Epithelial cell of prostate (primary cell): ENCODE results near the gene SRBD1.
A peak's percentile ranks its signal among the peaks of the same experiment; 100 is the strongest.

Experiments
- DNase-seq: peaks from one replicate; pipeline ENCODE4 v3.0.0-alpha.2; 2011; ENCODE audit warnings: low read depth, low spot score
- H3K27ac ChIP-seq: fragments of 450-650 bp; 2 replicates; pipeline ENCODE4 v1.5.1; 2017; ENCODE audit warnings: mild to moderate bottlenecking

The SRBD1 gene

DNA sequence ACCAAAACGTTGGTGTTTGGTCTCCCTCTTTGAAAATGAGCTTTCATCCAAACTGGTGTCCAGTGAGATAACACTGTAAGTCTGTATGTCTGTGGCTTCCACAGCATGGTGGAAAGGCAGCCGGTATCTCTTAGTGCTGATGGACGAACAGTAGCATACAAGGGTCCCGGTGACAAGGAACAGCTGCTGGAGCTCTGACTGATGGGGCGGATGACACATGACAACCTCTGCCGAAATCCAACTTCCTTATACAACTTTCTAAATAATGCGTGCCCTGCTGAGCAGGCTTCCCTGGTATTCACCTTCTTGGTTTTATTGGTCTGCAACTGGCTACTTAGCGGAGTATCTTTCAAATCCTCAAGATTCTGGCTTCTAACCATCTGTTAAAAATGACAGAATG is 216.2 kb downstream of the SRBD1 start:
- DNase-seq: no peak
- no peak overlapping the region for H3K27ac ChIP-seq

DNA sequence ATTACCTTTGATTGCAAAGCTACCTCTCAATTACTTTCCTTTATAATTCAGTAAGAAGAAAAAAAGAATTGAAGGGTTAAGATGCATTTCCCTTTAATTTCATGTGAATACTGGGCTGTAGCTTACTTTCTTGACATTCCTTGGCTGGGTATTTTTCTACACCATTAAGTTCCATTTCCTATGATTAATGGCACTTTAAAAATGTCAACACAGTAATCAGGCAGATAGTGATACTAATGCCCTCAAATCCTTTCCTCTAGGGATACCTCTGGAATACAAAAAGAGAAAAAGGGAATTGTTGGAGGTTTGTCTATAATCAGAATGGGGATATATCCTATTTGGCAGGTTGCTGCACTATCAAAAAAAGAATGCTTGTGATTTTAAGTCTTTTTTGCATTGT is 216.9 kb downstream of the SRBD1 start:
- no peak for DNase-seq
- H3K27ac ChIP-seq: no peak overlapping the region

DNA sequence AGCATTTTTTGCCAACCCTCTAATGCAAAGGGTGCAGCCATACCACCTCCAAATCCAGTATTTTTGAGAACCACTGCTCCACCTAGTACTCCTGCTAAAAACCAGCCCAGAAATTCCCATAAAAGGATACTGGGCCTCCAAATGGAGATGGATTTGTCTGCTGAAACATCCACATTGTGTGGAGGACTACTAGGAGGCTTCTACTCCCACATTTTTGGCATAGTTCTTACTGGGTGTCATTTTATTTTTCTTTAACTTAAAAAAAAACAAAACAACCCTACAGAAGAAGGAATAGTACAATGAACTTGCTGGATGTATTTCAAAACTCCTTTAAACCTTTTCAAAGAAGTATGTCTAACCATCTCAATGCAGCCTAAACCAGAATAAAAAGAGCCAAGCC is 219.2 kb downstream of the SRBD1 start:
- DNase-seq: no peak
- H3K27ac ChIP-seq: no peak overlapping the region

DNA sequence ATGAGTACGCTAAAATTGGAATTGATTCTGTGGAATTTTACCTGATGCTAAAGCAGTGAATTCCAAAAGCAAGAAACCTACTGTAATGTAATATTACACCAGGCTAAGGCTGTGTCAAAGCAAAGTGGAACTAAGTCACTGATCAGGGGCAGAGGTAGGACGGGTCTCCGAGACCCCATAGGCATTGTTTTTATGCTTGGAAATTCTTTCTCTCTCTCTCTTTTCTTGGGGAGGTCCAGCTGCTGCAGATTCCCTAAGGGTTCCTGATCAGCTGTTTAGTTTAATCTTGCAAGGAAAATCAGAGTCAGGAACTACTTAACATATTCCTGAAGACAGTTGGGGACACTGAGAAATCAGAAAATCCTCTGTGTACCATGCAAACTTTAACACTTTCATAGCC is 220.2 kb downstream of the SRBD1 start:
- H3K27ac ChIP-seq: no peak overlapping the region
- DNase-seq: no peak

DNA sequence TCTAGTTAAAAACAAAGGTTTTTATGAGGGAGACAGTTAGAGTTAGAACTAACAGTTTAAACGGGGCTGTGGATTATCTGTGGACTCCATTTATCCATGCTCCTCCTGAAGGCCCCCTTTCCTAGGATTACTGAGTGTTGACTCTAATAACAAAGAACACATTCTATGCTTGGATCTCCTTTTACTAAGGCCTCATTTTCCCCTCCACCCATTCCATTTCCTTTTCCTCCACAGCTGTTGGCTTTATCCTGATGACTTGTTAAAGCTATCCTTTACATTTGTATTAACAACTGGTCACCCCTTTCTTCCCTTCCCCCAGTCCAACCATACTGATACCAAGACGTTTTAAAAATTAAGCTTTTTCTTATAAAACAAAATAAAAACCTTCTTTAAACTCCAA is 220.6 kb downstream of the SRBD1 start:
- no peak for DNase-seq

DNA sequence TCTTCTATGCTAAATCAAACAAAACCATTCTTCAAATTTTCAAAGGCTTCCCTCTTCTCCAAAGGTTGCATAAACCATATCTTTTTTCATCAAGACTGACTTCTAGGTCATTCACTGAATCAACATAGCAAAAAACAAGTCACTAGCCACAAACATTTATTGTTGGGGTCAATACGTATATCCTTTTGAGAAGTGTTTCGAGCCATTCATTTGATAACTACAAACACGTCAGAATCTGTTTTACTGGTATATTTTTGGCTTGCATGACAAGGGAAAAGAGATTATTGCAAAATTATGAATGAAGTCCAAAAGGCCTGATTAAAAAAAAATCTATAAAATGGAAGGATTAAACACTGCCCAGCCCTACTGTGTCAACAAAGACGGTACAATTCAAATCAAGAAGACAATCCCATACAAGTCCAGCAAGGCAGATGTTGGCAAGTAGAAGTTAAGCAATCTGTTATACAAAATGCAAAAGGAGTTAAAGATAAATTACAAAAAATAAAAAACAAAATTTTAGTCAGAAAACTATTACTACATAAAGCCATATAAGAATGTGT is 222.4 kb downstream of the SRBD1 start:
- no peak for DNase-seq
- H3K27ac ChIP-seq: no peak overlapping the region

More for the DNA sequence above, 220.6 kb downstream of the SRBD1 start:
- no peak overlapping the region for H3K27ac ChIP-seq

DNA sequence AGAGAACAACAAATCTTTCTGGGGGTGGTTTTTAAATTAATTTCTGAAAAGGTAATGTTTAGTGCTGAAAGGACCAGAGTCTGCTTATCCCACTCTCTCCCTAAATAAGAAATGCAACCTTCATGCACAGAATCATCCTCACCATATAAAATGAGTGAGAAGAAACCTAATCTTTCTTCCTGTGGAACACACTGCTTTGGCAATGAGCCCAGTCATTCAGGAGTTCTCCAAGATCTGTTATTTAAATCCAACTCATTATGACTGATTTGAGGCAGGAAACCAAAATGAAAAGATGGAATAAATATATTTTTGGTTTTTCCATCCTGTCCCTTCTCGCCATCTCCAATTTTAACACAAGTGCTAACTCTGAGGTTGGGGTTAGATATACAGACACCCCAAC is 228.3 kb downstream of the SRBD1 start:
- no peak for DNase-seq
- H3K27ac ChIP-seq: no peak overlapping the region

DNA sequence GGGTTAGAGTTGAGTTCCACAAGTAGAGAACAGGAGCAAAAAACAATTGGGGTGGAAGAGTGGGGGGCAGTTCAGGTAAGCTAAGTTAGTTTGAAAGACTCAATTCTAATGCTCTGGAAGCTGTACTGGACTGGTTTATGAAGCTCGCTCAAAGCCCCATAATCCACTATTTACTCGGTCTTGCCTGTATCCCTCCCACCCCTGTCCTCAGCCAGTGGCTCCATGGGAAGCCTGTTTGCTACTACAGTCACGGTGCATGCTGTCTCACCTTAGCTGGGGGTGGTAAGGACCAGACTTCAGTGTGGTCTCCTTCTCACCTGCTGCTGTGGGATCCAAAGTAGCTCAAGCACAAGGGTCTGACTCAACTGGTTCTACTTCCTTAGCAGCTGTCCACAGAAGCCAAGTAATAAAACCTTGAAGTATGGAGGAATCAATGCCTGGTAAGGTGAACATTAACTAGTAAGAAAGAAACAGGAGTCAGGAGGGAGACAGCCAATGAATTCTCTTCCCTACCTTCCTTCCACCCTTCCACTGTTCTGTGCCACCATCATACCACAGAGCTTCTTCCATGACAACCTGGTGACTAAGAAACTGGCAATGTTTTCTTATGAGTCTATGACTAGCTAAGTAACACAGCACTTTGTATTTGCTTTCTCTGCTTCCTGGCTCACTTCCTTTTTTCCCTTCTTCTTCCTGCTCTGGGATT is 230.8 kb downstream of the SRBD1 start:
- H3K27ac ChIP-seq: no peak overlapping the region
- DNase-seq: no peak

DNA sequence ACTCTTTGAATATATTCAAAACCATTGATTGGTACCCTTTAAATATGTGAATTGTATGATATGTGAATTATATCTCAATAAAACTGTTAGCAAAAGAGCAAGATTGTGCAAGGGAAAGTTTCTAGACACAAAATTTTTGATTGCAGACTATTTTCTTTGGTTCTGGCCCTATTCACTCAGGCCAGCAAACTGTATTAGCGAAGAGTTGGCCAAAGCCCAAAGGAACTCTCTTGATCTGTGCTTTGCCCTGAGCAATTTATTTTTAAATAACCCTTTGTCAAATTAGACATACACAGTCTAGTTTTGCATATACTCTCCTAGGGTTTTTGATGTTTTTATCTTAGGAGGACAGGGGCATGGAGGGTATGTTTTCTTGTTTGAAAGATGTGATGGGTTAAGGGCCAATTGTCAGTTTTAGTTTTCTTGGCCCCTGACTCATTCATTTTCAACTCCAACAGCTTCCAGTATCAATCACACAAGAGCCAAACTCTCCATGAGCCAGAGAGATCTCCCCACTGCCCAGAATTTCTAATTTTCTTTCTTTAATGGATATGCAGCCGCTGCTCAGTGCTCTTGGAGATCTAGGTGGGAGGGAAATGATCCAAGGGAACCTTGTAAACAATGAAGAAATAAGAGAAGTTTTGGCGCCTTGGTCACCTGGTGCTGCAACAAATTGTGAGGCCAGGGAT is 231.5 kb downstream of the SRBD1 start:
- no peak for DNase-seq
- H3K27ac ChIP-seq: no peak overlapping the region

DNA sequence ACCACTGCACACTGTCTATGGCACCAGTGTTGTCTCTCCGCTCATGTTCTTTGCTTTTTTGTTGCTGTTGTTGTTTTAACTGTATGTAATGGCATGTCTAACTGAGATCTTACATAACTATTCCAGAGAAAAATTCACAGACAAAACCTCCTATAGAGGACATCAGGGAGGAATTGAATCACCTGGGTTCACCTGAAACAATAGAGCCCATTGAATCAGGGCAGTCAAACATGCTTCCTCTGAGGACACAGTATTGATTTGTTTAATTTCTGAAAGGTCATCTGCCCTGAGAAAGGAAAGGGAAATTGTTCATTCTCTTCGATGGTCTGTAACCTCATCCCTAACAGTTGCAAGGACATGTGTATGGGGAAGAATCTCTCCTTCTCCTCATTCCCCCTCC is 237.5 kb downstream of the SRBD1 start:
- H3K27ac ChIP-seq: no peak overlapping the region
- DNase-seq: no peak

DNA sequence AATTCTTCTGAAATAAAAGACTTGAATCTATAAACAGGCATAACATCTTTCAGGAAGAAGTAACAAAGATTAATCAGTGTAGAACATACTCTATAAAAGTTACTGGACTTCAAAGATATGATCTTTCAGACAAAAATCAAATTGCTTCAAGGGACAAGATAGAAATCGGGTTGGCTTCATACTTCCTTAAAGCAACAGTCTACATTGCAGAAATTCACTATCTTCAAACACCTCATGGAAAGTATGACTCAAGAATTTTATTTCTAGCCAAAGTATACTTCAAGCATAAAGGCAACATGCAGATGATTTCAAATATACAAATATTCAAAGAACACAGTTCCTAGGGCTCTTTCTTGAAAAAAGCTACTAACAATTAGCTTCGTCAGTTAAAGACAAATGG is 240.7 kb downstream of the SRBD1 start:
- no peak for DNase-seq
- H3K27ac ChIP-seq: no peak overlapping the region

DNA sequence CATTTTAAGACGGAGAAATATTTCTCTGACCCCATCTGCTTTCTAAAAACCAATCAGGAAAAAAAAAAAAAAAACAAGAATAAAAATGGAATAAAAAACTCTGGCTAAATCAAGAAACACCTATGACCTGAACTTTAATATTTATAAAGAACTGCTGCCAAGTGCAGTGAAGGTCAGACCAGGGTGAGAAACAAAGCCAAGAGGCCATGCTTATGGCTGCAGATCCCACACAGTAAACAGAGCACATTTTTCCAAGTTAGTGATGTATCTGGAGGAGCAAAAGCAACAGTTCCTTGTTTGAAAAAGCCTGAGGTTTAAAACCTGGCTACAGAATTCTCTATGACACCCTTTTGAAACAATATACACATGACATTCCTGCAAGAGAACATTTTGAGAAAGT is 242.3 kb downstream of the SRBD1 start:
- DNase-seq: no peak
- no peak overlapping the region for H3K27ac ChIP-seq

DNA sequence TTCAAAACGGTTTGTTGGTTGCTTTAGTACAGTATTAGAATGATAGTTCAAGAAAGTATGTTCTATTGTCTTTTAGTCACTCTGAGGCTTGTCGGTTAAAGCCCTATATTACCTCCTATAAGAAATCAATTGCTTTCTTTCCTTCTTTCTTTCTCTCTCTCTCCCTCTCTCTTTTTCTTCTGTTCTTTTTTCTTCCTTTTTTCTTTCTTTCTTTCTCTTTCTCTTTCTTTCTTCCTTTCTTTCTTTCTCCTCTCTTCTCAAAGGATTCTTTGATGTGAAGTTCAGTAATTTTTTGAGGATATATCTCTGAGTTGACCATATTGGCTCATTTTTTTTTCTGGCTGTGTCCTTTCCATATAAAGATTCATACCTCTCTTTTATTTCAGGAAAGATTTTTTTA is 249.4 kb downstream of the SRBD1 start:
- DNase-seq: no peak
- no peak overlapping the region for H3K27ac ChIP-seq

DNA sequence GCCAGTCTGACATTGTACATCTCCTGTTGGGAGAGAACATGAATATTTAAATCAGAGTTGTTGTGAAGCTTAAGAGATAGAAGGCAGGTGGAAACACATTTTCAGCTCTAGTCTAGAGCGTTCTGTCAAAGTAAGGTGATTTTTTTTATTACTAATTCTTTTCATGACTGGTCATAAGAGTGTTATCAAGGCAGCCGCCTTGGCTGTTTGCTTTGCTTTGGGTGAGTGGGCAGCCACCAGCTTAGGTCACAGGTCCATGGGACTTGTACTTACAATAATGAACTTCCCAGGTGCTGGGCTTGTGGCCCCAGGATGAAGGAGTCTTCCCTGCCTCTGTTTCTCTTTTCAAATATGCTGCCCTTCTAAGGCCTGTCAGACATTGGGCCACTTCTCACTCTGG is 256.3 kb downstream of the SRBD1 start:
- H3K27ac ChIP-seq: no peak overlapping the region

DNA sequence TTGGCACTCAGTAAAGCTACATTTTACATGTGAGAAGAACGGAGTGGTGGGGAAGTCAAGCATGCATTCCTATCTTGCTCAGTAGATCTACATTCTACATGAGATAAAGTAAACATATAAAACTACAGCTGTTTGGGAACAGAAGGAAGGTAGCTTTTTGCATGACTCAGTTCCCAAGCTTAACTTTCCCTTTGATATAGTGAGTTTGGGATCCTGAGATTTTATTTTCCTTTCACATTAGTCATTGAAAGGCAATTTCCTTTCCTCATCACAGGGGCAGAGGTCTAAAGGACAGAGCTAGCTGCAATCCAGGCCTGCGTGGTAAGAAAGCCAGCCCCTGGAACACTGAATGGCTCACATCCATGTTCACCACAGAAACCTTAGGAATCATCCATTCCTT is 257.2 kb downstream of the SRBD1 start:
- DNase-seq: peak; percentile 37
- H3K27ac ChIP-seq: no peak overlapping the region

More for the DNA sequence above, 256.3 kb downstream of the SRBD1 start:
- no peak for DNase-seq

DNA sequence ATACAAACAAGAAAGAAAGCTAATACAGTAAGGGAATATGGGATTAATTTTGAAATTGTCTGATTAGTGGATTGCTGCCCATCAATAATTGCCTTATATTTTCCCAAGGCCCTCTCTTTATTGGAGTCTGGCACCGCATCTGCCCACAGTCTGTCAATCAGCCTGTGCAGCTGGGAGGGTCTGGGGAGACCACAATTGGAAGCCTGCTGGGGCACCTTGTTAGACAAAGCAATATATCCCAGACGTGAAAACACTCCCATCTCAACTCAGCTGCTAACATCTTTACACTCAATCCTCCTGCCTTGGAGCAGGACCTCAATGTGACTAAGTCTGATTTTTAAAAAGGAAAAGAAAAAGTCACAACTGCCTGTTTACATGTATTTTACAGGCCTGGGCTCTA is 258.6 kb downstream of the SRBD1 start:
- no peak for DNase-seq
- no peak overlapping the region for H3K27ac ChIP-seq

DNA sequence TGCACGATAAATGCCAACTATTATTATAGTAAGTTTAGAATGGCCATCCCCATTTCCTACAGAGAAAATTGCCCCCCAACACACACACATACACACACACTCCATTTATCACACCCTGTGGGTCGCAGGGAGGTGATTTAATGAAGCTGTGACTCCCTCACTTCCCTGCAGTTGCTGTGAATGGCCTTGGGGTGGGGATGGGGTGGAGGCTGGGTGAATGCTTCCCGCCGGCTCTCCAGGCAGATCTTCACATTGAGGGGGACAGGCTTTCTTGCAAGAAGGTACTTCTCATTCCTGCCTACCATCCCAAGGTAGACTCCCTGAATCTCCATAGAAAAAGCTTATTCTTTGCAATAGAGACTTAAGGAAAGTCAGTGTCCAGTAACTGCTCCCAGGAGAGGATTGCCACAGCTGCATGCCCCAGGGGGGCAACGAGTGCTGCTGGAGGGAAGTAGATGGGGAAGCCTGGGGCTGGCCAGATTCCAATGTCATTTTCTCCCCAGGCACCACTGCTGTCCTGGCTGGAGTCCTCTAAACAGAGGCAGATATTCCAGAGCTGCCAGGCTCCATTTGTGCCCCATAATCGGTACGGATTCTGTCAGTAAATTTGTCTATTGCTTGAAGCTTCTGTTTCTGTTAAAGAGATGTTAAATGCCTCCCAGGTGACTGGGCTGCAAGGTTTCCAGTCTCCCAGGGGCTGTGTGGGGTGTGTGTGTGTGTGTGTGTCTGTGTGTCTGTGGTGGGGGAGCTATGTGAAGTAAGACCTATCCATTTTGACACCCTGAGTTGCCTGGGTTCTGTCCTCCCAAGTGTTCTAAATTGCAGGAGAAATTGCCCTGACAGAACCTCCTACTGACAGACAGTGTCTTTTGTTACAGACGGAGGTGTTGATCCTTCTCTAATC is 265.5 kb downstream of the SRBD1 start:
- no peak for DNase-seq
- H3K27ac ChIP-seq: no peak overlapping the region

DNA sequence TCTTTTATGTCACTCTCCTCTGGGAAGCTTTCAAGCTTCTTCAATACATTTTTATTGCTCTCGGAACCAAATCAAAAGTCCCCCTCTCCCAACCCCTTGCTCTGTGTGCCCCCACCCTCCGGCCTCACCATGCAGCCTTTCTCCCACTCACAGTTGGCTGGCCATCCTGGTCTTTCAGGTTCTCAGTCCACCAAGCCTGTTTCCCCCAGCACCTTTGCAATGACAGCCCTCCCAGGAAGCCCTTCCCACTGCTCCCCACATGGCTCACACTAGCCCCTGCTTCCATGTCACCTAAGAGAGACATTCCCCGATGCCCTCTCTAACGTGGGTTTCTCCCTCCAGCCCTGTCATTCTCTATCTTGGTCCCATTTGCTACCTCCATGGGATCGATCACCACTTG is 266.6 kb downstream of the SRBD1 start:
- H3K27ac ChIP-seq: no peak overlapping the region
- no peak for DNase-seq

DNA sequence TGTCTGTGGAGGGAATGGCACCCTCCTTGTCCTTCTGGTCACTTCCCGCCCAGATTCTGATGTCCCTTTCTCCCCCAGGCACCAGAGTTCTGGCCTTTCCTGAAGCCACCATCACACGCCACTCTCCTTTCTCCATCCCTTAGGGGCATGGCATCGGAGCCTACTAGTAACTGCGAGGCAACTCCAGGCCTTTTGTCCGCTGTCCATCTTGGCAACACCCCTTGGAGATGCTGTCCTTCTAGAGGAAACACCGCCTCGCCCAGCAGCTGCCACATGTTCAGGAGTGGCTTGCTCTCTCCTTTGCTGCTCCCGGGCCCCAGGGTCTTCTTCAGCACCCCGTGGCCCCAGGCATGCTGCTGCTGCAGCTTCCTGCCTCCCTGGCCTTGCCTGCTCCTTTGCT is 267.0 kb downstream of the SRBD1 start:
- DNase-seq: no peak
- H3K27ac ChIP-seq: no peak overlapping the region

DNA sequence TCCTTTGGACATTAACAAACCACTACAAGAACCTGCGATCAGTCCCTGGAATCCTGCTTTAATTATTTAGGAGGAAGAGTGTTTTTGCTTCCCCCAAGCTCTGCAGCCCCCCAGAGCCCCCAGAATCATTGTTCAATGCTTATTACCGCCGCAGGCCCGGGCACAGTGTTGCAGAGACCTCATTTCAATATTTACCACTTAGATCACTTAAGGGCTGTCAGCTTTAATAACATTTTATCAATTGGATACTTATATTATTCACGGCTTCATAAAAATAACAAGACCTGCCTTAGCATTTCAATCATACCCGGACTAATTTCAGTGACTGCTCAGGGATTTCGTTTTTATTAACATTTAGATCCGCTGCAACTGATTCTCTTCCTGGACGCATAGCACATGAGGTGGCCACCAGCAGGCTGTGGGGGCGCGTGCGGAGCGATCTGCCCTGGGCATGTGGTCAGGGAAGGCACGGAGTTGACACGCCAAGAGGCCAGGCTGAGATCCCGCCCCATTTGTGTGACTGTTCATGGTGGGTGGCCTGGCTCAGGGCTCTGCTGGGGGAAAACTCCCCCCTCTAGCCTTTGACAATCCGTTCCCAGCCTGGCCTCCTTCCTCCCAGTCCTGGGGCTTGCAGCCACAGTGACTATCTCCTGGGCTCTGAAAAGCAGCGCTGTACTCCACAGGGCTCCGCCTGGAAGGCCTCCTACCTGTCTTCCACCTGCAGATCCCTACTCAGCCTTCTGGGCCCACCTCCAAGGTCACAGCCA is 267.6 kb downstream of the SRBD1 start:
- DNase-seq: no peak
- H3K27ac ChIP-seq: no peak overlapping the region
